ENCODE data around the gene DOP1B.

DOP1B gene

GRCh38 chr21:36156815-36157670 is at the start of gene DOP1B:
DOP1B (plus strand) TSS chr21:36156824; CDS start chr21:36164734, 7,910 bp downstream.
- in situ Hi-C loops (cut with MboI; ENCODE audit: low sequenced_read_pairs, unreplicated experiment) = no loop called here
- DNase-seq (ENCODE audit: low spot score) = peak; percentile 62
- TF ChIP-seq, protein P1, sequence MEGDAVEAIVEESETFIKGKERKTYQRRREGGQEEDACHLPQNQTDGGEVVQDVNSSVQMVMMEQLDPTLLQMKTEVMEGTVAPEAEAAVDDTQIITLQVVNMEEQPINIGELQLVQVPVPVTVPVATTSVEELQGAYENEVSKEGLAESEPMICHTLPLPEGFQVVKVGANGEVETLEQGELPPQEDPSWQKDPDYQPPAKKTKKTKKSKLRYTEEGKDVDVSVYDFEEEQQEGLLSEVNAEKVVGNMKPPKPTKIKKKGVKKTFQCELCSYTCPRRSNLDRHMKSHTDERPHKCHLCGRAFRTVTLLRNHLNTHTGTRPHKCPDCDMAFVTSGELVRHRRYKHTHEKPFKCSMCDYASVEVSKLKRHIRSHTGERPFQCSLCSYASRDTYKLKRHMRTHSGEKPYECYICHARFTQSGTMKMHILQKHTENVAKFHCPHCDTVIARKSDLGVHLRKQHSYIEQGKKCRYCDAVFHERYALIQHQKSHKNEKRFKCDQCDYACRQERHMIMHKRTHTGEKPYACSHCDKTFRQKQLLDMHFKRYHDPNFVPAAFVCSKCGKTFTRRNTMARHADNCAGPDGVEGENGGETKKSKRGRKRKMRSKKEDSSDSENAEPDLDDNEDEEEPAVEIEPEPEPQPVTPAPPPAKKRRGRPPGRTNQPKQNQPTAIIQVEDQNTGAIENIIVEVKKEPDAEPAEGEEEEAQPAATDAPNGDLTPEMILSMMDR (IDR thresholded peaks at IDR 0.05; ENCODE audit: borderline replicate concordance, control extremely low read depth, extremely low read depth, insufficient read depth, missing control alignments) = no peak

DNA sequence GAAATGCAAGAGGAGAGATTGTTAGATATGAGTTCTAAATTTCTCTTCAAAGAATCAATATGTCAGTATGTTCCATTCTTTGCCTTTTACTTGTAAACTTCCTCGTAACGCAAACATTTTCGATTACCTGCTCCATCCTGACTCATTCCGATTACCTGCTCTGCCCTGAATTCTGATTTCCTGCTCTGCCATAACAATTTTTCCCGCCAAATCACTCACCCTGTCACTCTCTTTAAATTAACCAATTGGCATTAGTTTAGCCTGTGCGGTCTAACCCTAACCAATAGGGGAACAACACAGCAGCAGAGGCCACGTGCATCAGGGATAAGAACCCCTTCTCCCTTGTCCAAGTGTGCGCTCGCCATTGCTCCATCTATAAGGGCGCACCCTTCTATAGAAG is 46.8 kb upstream of the DOP1B start:
- TF ChIP-seq, protein P1 (IDR thresholded peaks at IDR 0.05; ENCODE audit: borderline replicate concordance, control extremely low read depth, extremely low read depth, insufficient read depth, missing control alignments) = no peak
- in situ Hi-C loops (cut with MboI; ENCODE audit: low sequenced_read_pairs, unreplicated experiment) = no loop called here
- no peak for DNase-seq (ENCODE audit: low spot score)

DNA sequence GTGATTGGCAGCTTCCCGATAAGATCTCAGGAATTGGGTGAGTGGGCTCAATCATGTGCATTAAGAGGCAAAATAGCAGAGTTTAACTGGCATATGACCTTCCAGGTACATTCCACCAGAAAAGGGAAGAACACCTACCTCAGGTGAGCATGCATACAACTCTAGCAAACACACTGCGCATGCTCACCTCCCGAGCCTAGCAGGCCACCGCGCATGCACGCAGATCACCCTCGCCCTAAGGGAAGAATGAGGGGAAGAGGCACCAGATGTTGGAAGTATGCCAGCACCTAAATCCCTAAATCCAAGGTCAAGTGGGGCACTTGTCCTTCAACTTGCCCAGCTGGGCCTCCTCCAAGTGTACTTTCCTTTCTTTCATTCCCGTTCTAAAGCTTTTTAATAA is 45.4 kb upstream of the DOP1B start:
- in situ Hi-C loops (cut with MboI; ENCODE audit: low sequenced_read_pairs, unreplicated experiment) = no loop called here
- TF ChIP-seq, protein P1 (IDR thresholded peaks at IDR 0.05; ENCODE audit: borderline replicate concordance, control extremely low read depth, extremely low read depth, insufficient read depth, missing control alignments) = no peak
- no peak for DNase-seq (ENCODE audit: low spot score)

GRCh38 chr21:36113647-36114428 is 42.8 kb upstream of the DOP1B start:
- no peak for DNase-seq (ENCODE audit: low spot score)
- in situ Hi-C loops (cut with MboI; ENCODE audit: low sequenced_read_pairs, unreplicated experiment) = no loop called here
- TF ChIP-seq, protein P1 (IDR thresholded peaks at IDR 0.05; ENCODE audit: borderline replicate concordance, control extremely low read depth, extremely low read depth, insufficient read depth, missing control alignments) = no peak

DNA sequence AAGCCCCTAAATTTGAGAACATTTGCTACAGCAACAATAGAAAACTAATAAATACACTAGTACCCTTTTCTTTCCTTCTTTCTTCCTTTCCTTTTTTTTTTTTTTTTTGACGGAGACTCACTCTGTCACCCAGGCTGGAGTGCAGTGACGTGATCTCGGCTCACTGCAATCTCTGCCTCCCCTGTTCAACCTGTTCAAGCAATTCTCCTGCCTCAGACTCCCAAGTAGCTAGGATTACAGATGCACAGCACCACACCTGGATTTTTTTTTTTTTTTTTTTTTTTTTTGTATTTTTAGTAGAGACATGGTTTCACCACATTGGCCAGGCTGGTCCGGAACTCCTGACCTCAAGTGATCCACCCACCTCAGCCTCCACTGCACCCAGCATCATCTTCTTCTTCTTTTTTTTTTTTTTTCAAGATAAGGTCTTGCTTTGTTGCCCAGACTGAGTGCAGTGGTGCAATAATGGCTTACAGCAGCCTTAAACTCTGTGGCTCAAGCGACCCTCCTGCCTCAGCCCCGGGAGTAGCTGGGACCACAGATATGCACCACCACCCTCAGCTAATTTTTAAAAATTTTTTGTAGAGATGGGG is 41.4 kb upstream of the DOP1B start:
- no peak for DNase-seq (ENCODE audit: low spot score)
- in situ Hi-C loops (cut with MboI; ENCODE audit: low sequenced_read_pairs, unreplicated experiment) = no loop called here
- TF ChIP-seq, protein P1 (IDR thresholded peaks at IDR 0.05; ENCODE audit: borderline replicate concordance, control extremely low read depth, extremely low read depth, insufficient read depth, missing control alignments) = no peak

- in situ Hi-C loops (cut with MboI; ENCODE audit: low sequenced_read_pairs, unreplicated experiment) = no loop called here
- TF ChIP-seq, protein P1 (IDR thresholded peaks at IDR 0.05; ENCODE audit: borderline replicate concordance, control extremely low read depth, extremely low read depth, insufficient read depth, missing control alignments) = no peak
- no peak for DNase-seq (ENCODE audit: low spot score)
Measured at GRCh38 chr21:36117286-36117741, 39.3 kb upstream of the DOP1B start.
